PC-3 (cell line): ENCODE measurements around the gene FAM9C.

Source experiments
- EZH2 ChIP-seq: fragments of 300-600 bp; sonication (generic); IDR thresholded peaks from one replicate; pipeline ENCODE4 v1.6.1; 2017; ENCODE audit warnings: antibody characterized with exemption, mild to moderate bottlenecking, low read length; ENCODE audit not compliant: unreplicated experiment
- EZH2phosphoT487 ChIP-seq: fragments of 300-600 bp; sonication (generic); IDR thresholded peaks from 2 replicates; pipeline ENCODE4 v1.6.1; 2018; ENCODE audit warnings: mild to moderate bottlenecking, antibody characterized with exemption, low read length, borderline replicate concordance
- TF ChIP-seq, protein P1 (sequence below): fragments of 300-600 bp; sonication (generic); conservative IDR thresholded peaks from 2 replicates; pipeline ENCODE4 v1.5.1; 2017; ENCODE audit warnings: antibody characterized with exemption, low read depth, mild to moderate bottlenecking, low read length

DNA sequence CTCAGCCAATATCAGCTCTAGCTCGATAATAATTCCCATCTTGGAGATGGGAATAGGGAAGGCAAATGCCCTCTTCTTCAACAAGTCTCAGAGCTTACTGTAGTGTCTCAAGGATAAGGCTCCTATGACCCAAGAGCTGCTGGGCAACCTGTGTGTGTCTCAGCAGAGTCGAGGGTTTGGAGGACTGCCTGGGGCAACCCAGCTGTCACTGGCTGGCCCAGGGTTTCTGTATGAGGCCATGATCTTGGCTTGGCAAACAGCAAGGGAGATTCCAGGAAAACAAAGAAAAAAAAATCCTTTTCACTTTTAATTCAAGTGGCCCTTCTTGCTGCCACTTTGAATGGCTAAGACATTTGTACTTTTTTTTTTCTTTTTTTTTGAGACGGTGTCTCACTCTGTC lies 35.1 kb downstream of the FAM9C start:
- TF ChIP-seq, protein P1, sequence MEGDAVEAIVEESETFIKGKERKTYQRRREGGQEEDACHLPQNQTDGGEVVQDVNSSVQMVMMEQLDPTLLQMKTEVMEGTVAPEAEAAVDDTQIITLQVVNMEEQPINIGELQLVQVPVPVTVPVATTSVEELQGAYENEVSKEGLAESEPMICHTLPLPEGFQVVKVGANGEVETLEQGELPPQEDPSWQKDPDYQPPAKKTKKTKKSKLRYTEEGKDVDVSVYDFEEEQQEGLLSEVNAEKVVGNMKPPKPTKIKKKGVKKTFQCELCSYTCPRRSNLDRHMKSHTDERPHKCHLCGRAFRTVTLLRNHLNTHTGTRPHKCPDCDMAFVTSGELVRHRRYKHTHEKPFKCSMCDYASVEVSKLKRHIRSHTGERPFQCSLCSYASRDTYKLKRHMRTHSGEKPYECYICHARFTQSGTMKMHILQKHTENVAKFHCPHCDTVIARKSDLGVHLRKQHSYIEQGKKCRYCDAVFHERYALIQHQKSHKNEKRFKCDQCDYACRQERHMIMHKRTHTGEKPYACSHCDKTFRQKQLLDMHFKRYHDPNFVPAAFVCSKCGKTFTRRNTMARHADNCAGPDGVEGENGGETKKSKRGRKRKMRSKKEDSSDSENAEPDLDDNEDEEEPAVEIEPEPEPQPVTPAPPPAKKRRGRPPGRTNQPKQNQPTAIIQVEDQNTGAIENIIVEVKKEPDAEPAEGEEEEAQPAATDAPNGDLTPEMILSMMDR, result no peak
- no peak for TF ChIP-seq EZH2
- no peak for TF ChIP-seq EZH2phosphoT487
